A673 (cell line): Measurements from ENCODE around the gene BEND3.

Experiments
- EZH2 ChIP-seq: fragments of 200-600 bp; sonication (generic); IDR thresholded peaks from 2 replicates; pipeline ENCODE4 v1.6.1; 2017; ENCODE audit warnings: borderline replicate concordance, low read depth, mild to moderate bottlenecking, mixed read lengths, antibody characterized with exemption, low read length; ENCODE audit not compliant: poor library complexity, severe bottlenecking
- TF ChIP-seq, protein P1 (sequence below): fragments of 300-800, 200-600 bp; sonication (generic); conservative IDR thresholded peaks from 2 replicates; pipeline ENCODE4 v1.5.1; 2017; ENCODE audit warnings: low read depth, mild to moderate bottlenecking, antibody characterized with exemption, low read length, moderate library complexity, mixed read lengths

DNA sequence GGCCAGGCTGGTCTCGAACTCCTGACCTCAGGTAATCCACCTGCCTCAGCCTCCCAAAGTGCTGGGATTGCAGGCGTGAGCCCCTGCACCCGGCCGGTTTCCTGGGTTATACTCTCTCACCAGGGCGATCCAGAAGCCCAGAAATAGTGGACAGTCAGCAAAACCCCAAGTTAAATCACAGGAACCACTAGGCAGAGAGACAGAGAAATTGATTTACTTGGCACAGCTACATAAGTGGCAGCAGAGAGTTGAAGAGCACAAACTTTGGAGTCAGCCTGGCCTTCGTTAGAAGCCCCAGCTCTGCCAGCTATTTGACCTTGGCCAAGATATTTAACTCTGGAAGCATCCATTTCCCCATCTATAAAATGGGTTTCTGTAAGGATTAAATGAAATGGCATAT, 54.6 kb downstream of the BEND3 start:
- TF ChIP-seq, protein P1, sequence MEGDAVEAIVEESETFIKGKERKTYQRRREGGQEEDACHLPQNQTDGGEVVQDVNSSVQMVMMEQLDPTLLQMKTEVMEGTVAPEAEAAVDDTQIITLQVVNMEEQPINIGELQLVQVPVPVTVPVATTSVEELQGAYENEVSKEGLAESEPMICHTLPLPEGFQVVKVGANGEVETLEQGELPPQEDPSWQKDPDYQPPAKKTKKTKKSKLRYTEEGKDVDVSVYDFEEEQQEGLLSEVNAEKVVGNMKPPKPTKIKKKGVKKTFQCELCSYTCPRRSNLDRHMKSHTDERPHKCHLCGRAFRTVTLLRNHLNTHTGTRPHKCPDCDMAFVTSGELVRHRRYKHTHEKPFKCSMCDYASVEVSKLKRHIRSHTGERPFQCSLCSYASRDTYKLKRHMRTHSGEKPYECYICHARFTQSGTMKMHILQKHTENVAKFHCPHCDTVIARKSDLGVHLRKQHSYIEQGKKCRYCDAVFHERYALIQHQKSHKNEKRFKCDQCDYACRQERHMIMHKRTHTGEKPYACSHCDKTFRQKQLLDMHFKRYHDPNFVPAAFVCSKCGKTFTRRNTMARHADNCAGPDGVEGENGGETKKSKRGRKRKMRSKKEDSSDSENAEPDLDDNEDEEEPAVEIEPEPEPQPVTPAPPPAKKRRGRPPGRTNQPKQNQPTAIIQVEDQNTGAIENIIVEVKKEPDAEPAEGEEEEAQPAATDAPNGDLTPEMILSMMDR: no peak
- TF ChIP-seq EZH2: no peak
